ENCODE data around the gene TST. TPM values are rescaled to one million over a fixed set of nuclear protein-coding genes. Genes with fewer than 3 reads are reported as not detected.

Gene TST
- total and polyA plus RNA-seq, 11 donors, result 35.8 to 143 (median 58.1) TPM

DNA sequence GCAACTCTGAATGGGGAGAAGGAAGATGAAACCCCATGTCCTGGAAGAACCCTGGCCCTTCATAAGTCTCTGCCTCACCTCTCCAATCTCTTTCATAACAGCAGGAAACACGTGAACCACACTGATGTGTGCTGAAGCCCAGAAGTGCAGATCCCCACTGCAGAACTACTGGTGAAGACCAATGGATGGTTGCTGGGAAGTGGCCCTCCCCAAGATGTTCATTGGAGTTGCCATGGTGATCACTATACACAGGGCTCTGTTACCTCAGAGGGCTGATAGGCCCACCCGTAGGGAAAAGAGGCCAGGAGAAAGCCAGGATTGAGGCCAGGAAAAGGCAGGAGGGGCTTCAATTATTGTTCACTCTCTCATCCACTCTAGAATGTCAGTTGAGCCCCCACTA is 11.6 kb downstream of the TST start:
- intact Hi-C loops (cut with DNase I), result no loop called here
- ATAC-seq (no peak), DNase-seq (no peak)
- WGBS, 4 donors, result 21 to 33% (median 27%) methylated on average over 2 of the region's 2 CpGs
- TF ChIP-seq POLR2A (IDR thresholded peaks at IDR 0.05) (no peak), CTCF (IDR thresholded peaks at IDR 0.05) (no peak)
- Histone ChIP-seq H3K27me3 (no peaks in the 10 kb centered on the region), H3K4me3 (no peak overlapping the region), H3K9me3 (peaks cover 0 to 5% (median 0%) of the 10 kb centered on the region in 12 donors), H3K36me3 (no peaks in the 10 kb centered on the region), H3K4me1 (peaks cover 0 to 28% (median 14%) of the 10 kb centered on the region in 12 donors), H3K27ac (no peak overlapping the region)

- H3K4me1 ChIP-seq, result peaks cover 0 to 6% (median 0%) of the 10 kb centered on the region in 12 donors
- intact Hi-C loops (cut with DNase I), result no loop called here
- H3K4me3 ChIP-seq, result no peak overlapping the region
- 86 to 92% (median 87%) methylated on average over 7 of the region's 7 CpGs for WGBS, 4 donors
- H3K27me3 ChIP-seq, result no peaks in the 10 kb centered on the region
- peaks cover 0 to 5% (median 0%) of the 10 kb centered on the region in 12 donors for H3K9me3 ChIP-seq
- DNase-seq (no peak), ATAC-seq (no peak)
- H3K27ac ChIP-seq, result no peak overlapping the region
- no peaks in the 10 kb centered on the region for H3K36me3 ChIP-seq
- TF ChIP-seq CTCF (IDR thresholded peaks at IDR 0.05) (no peak), POLR2A (IDR thresholded peaks at IDR 0.05) (no peak)
Measured at GRCh38 chr22:37002633-37003032, 16.6 kb downstream of the TST start.

DNA sequence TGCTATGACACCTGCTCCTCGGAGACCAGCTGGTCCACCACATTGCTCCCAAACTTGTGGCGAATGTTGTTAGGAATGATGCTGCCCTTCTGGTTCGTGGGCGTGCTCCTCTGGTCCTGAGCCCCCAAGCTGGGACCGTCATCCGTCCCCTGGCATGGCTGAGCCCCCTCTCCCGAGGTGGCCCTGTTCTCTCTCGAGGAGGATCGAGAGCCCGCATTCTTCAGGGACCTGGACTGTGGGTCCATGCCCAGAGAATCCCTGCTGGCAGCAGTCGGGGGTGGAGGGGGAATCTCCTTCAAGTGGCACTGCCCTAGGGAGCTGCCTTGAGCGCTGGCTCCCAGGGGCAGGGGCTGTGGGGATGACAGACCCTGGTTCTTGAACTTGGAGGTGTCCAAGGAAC is 17.4 kb downstream of the TST start:
- no peak for DNase-seq
- ATAC-seq, result peak in 1 of 4 donors; percentile 14
- H3K27ac ChIP-seq, result no peak overlapping the region
- no peaks in the 10 kb centered on the region for H3K4me1 ChIP-seq
- no peak overlapping the region for H3K4me3 ChIP-seq
- intact Hi-C loops (cut with DNase I), result no loop called here
- peaks cover 0 to 5% (median 0%) of the 10 kb centered on the region in 12 donors for H3K9me3 ChIP-seq
- no peak for TF ChIP-seq POLR2A (IDR thresholded peaks at IDR 0.05)
- no peak for TF ChIP-seq CTCF (IDR thresholded peaks at IDR 0.05)
- H3K27me3 ChIP-seq, result no peaks in the 10 kb centered on the region
- 86 to 88% (median 87%) methylated on average over 12 of the region's 12 CpGs for WGBS, 4 donors
- H3K36me3 ChIP-seq, result no peaks in the 10 kb centered on the region

- 59 to 67% (median 63%) methylated on average over 11 of the region's 11 CpGs for WGBS, 4 donors
- ATAC-seq, result no peak
- intact Hi-C loops (cut with DNase I), result no loop called here
Measured at GRCh38 chr22:37000676-37001534, 18.3 kb downstream of the TST start.

More at GRCh38 chr22:37000676-37001534, 18.3 kb downstream of the TST start:
- Histone ChIP-seq H3K4me3 (no peak overlapping the region), H3K4me1 (no peaks in the 10 kb centered on the region), H3K27ac (no peak overlapping the region), H3K36me3 (no peaks in the 10 kb centered on the region), H3K27me3 (no peaks in the 10 kb centered on the region), H3K9me3 (peaks cover 0 to 5% (median 0%) of the 10 kb centered on the region in 12 donors)
- TF ChIP-seq CTCF (IDR thresholded peaks at IDR 0.05) (no peak), POLR2A (IDR thresholded peaks at IDR 0.05) (no peak)
- DNase-seq, result no peak

All from heart left ventricle (tissue), 16 donors.